Measurements from ENCODE around the gene MRPL45. TPM values are rescaled to one million over a fixed set of nuclear protein-coding genes. Genes with fewer than 3 reads are reported as not detected.

MRPL45 gene
- total RNA-seq, 4 donors from 2014 or later: 6.7 to 32.3 (median 19.0) TPM

DNA sequence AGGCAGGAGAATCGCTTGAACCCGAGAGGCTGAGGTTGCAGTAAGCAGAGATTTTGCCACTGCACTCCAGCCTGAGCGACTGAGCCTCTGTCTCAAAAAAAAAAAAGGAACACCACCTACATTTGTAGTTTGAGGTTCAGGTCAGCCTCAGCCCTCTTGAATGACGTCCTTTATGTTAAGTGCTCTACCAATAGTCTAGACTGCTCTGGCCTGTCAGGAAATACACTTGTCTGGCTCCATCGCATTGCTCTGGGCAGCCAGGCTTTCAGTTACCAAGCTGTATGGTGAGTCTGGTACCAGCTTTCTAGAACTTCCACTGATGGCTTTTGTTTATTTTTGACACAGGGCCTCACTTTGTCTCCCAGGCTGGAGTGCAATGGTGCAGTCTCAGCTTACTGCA is 66.0 kb downstream of the MRPL45 start:
- no peaks in the 10 kb centered on the region for H3K27me3 ChIP-seq
- intact Hi-C loops (cut with DNase I; ENCODE audit: low total_unique reads): no loop called here
- DNase-seq: no peak
- H3K9me3 ChIP-seq: no peaks in the 10 kb centered on the region
- H3K36me3 ChIP-seq: no peaks in the 10 kb centered on the region
- no peak overlapping the region for H3K27ac ChIP-seq
- no peak for TF ChIP-seq POLR2A (IDR thresholded peaks at IDR 0.05)
- TF ChIP-seq, protein P1, sequence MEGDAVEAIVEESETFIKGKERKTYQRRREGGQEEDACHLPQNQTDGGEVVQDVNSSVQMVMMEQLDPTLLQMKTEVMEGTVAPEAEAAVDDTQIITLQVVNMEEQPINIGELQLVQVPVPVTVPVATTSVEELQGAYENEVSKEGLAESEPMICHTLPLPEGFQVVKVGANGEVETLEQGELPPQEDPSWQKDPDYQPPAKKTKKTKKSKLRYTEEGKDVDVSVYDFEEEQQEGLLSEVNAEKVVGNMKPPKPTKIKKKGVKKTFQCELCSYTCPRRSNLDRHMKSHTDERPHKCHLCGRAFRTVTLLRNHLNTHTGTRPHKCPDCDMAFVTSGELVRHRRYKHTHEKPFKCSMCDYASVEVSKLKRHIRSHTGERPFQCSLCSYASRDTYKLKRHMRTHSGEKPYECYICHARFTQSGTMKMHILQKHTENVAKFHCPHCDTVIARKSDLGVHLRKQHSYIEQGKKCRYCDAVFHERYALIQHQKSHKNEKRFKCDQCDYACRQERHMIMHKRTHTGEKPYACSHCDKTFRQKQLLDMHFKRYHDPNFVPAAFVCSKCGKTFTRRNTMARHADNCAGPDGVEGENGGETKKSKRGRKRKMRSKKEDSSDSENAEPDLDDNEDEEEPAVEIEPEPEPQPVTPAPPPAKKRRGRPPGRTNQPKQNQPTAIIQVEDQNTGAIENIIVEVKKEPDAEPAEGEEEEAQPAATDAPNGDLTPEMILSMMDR (IDR thresholded peaks at IDR 0.05): no peak
- no peak overlapping the region for H3K4me3 ChIP-seq
- peaks cover 0 to 2% of the 10 kb centered on the region in 2 donors for H3K4me1 ChIP-seq

DNA sequence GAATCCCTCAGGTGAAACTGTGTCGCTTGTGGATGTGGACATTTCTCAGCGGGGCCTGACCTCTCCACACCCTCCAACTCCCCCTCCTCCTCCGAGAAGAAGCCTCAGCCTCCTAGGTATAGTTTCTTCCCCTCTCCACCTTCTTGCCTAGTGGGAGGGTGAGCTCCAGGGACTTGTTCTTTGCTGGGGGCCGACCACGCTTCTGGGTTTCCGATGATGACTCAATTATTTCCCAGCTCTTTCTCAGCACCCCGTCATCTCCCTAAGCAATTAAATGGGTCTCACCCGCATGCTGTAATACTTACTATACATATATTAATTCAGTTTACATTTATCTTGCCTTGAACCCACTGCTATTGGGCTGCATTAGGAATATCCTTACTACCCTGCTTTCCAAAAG is 67.8 kb downstream of the MRPL45 start:
- Histone ChIP-seq H3K27ac (no peak overlapping the region), H3K36me3 (no peaks in the 10 kb centered on the region), H3K9me3 (no peaks in the 10 kb centered on the region), H3K4me3 (no peak overlapping the region), H3K27me3 (no peaks in the 10 kb centered on the region), H3K4me1 (no peaks in the 10 kb centered on the region)
- no peak for DNase-seq
- no peak for TF ChIP-seq POLR2A (IDR thresholded peaks at IDR 0.05)
- TF ChIP-seq, protein P1 (IDR thresholded peaks at IDR 0.05): no peak
- intact Hi-C loops (cut with DNase I; ENCODE audit: low total_unique reads): no loop called here

DNA sequence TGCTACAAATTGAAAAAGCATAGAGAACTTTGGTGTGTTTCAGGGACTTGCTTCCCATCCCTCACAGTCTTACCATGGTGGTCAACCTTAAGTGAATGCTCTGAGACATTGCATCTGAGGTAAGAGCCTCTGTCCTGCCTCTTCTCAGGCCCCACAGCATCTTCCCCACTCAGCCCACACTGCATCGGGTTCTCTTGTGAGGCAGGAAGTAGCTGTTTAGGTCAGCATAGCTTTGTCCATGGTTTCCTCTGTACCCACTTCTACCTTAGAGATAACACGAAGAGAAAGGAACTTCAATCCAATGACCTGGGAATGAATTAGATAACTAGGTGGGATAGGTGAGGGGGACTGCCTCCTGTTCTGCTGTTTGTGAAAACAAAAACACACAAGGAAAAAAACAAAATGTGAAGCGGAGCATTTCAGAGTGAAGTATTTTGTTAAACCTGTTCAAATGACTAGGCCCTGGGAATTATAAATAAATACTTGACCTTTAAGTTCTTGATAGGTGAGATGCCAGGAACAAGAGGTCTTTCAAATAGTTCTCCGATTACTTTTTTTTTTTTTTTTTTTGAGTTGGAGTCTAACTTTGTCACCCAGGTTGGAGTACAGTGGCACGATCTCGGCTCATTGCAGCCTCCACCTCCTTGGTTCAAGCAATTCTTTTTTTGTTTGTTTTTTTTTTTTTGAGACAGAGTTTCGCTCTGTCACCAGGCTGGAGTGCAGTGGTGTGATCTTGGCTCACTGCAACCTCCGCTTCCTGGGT is 72.3 kb downstream of the MRPL45 start:
- Histone ChIP-seq H3K9me3 (no peaks in the 10 kb centered on the region), H3K4me1 (no peaks in the 10 kb centered on the region), H3K36me3 (peaks cover 0 to 2% of the 10 kb centered on the region in 2 donors), H3K27ac (no peak overlapping the region), H3K4me3 (no peak overlapping the region), H3K27me3 (no peaks in the 10 kb centered on the region)
- DNase-seq: no peak
- no peak for TF ChIP-seq POLR2A (IDR thresholded peaks at IDR 0.05)
- TF ChIP-seq, protein P1 (IDR thresholded peaks at IDR 0.05): no peak
- intact Hi-C loops (cut with DNase I; ENCODE audit: low total_unique reads): no loop called here

Other genes starting within 250 kb of the MRPL45 start
- under 1 TPM in 1 of 4 donors, not detected in 3; 0.35 TPM for gene TBC1D3C, start 228.5 kb upstream of the MRPL45 start, total RNA-seq
- gene TBC1D3E, start 169.2 kb upstream of the MRPL45 start, total RNA-seq: not detected
- not detected for gene TBC1D3, start 104.6 kb upstream of the MRPL45 start, total RNA-seq
- gene GPR179, start 46.8 kb downstream of the MRPL45 start, total RNA-seq: 1 to 10 TPM in 1 of 4 donors, under 1 TPM in 2, not detected in 1; 0.12 to 5.3 (median 0.97) TPM
- 10 to 100 TPM in 2 of 4 donors, 1 to 10 TPM in 2; 2.6 to 24.5 (median 14.6) TPM for gene SOCS7, start 54.7 kb downstream of the MRPL45 start, total RNA-seq
- 100 to 1,000 TPM in 1 of 4 donors, 10 to 100 TPM in 1, 1 to 10 TPM in 2; 2.6 to 119 (median 15.2) TPM for gene ARHGAP23, start 131.3 kb downstream of the MRPL45 start, total RNA-seq

Data from uterus (tissue), 4 donors.